CD4-positive, alpha-beta T cell treated with Interleukin-21 for 1 hour (primary cell): ENCODE results near the gene COPZ2.
"Not testable (repeated sequence)": the region's sequence is repeated elsewhere in the genome, so short reads cannot be mapped to it uniquely, and the experiment has no call there.

ENCODE experiments used
- DNase-seq: peaks from one replicate; pipeline ENCODE4 v3.0.0-alpha.2; 2020

The COPZ2 gene

GRCh38 chr17:48003417-48004151 lies 34.0 kb downstream of the COPZ2 start:
- DNase-seq = no peak

GRCh38 chr17:48002916-48003416 lies 34.6 kb downstream of the COPZ2 start:
- DNase-seq = no peak

GRCh38 chr17:48002266-48002915 lies 35.2 kb downstream of the COPZ2 start:
- DNase-seq = no peak

GRCh38 chr17:48001657-48002056 lies 35.9 kb downstream of the COPZ2 start:
- DNase-seq = not testable (repeated sequence)

GRCh38 chr17:48001197-48001596 lies 36.4 kb downstream of the COPZ2 start:
- no peak for DNase-seq

- no peak for DNase-seq
Observed at GRCh38 chr17:47999582-47999981, 38.0 kb downstream of the COPZ2 start.

- no peak for DNase-seq
Observed at GRCh38 chr17:47998044-47998443, 39.6 kb downstream of the COPZ2 start.

GRCh38 chr17:47997586-47997985 lies 40.0 kb downstream of the COPZ2 start:
- no peak for DNase-seq

- DNase-seq = no peak
Observed at GRCh38 chr17:47996201-47996600, 41.4 kb downstream of the COPZ2 start.

- DNase-seq = no peak
Observed at GRCh38 chr17:47995241-47995935, 42.2 kb downstream of the COPZ2 start.

GRCh38 chr17:47994724-47995123 lies 42.9 kb downstream of the COPZ2 start:
- no peak for DNase-seq

GRCh38 chr17:47993964-47994363 lies 43.6 kb downstream of the COPZ2 start:
- no peak for DNase-seq

- no peak for DNase-seq
Observed at GRCh38 chr17:47993031-47993564, 44.5 kb downstream of the COPZ2 start.

- DNase-seq = no peak
Observed at GRCh38 chr17:47992216-47992615, 45.4 kb downstream of the COPZ2 start.

- no peak for DNase-seq
Observed at GRCh38 chr17:47990962-47991731, 46.5 kb downstream of the COPZ2 start.

- DNase-seq = no peak
Observed at GRCh38 chr17:47989700-47990099, 47.9 kb downstream of the COPZ2 start.

- DNase-seq = no peak
Observed at GRCh38 chr17:47989159-47989558, 48.4 kb downstream of the COPZ2 start.

GRCh38 chr17:47988445-47988844 lies 49.2 kb downstream of the COPZ2 start:
- DNase-seq = not testable (repeated sequence)

- DNase-seq = no peak
Observed at GRCh38 chr17:47987240-47987835, 50.3 kb downstream of the COPZ2 start.

GRCh38 chr17:47986520-47986919 lies 51.1 kb downstream of the COPZ2 start:
- no peak for DNase-seq

GRCh38 chr17:47983492-47984223 lies 53.9 kb downstream of the COPZ2 start:
- DNase-seq = no peak
